Dermis microvascular lymphatic vessel endothelial cell (primary cell): Measurements from ENCODE around the gene RNF186. TPM values are rescaled to one million over a fixed set of nuclear protein-coding genes. Genes with fewer than 3 reads are reported as not detected.
"Not testable (repeated sequence)": the region's sequence is repeated elsewhere in the genome, so short reads cannot be mapped to it uniquely, and the experiment has no call there.

Source experiments
- DNase-seq, 2 donors: peaks; one replicate each; pipeline versions ENCODE4 v3.0.0 to v3.0.0-alpha.2; 2010; ENCODE audit warnings: low read depth in 2 of 2
- total RNA-seq: library from RNA; depleted of rRNA; stranded (reverse); fragments of >200 nt; gene quantifications from 2 replicates; pipeline ENCODE4 v1.2.1, GENCODE V29; 2014

RNF186 gene
- total RNA-seq, result not detected in 2 replicates

GRCh38 chr1:19814681-19815503, at the start of gene RNF186:
RNF186 (minus strand) TSS chr1:19815283; CDS start chr1:19815101, 182 bp downstream.
- no peak for DNase-seq

GRCh38 chr1:19864570-19865160, 49.6 kb upstream of the RNF186 start:
- no peak for DNase-seq

GRCh38 chr1:19862944-19863343, 47.9 kb upstream of the RNF186 start:
- no peak for DNase-seq

GRCh38 chr1:19861842-19862530, 46.9 kb upstream of the RNF186 start:
- no peak for DNase-seq

- peak in 1 of 2 donors; percentile 31 for DNase-seq
Measured at GRCh38 chr1:19861034-19861433, 46.0 kb upstream of the RNF186 start.

- no peak for DNase-seq
Measured at GRCh38 chr1:19860418-19860817, 45.3 kb upstream of the RNF186 start.

- DNase-seq, result peak in 1 of 2 donors; percentile 11
Measured at GRCh38 chr1:19859876-19860275, 44.8 kb upstream of the RNF186 start.

- no peak for DNase-seq
Measured at GRCh38 chr1:19858893-19859292, 43.8 kb upstream of the RNF186 start.

GRCh38 chr1:19854866-19855265, 39.8 kb upstream of the RNF186 start:
- DNase-seq, result no peak

GRCh38 chr1:19852036-19852435, 37.0 kb upstream of the RNF186 start:
- no peak for DNase-seq

- DNase-seq, result no peak
Measured at GRCh38 chr1:19850214-19850613, 35.1 kb upstream of the RNF186 start.

- DNase-seq, result not testable (repeated sequence)
Measured at GRCh38 chr1:19849307-19849706, 34.2 kb upstream of the RNF186 start.

GRCh38 chr1:19847334-19847733, 32.3 kb upstream of the RNF186 start:
- not testable (repeated sequence) for DNase-seq

- DNase-seq, result no peak
Measured at GRCh38 chr1:19846338-19846737, 31.3 kb upstream of the RNF186 start.

- no peak for DNase-seq
Measured at GRCh38 chr1:19845555-19845954, 30.5 kb upstream of the RNF186 start.

- DNase-seq, result no peak
Measured at GRCh38 chr1:19844731-19845495, 29.8 kb upstream of the RNF186 start.

- DNase-seq, result no peak
Measured at GRCh38 chr1:19840228-19840627, 25.1 kb upstream of the RNF186 start.

- DNase-seq, result no peak
Measured at GRCh38 chr1:19837866-19838265, 22.8 kb upstream of the RNF186 start.

- DNase-seq, result no peak
Measured at GRCh38 chr1:19835578-19835977, 20.5 kb upstream of the RNF186 start.

GRCh38 chr1:19831441-19831840, 16.4 kb upstream of the RNF186 start:
- no peak for DNase-seq

GRCh38 chr1:19828546-19828945, 13.5 kb upstream of the RNF186 start:
- no peak for DNase-seq

GRCh38 chr1:19825298-19825697, 10.2 kb upstream of the RNF186 start:
- no peak for DNase-seq
